Colonic mucosa (tissue), 4 donors: Measurements from ENCODE around the gene TUT7. TPM values are rescaled to one million over a fixed set of nuclear protein-coding genes. Genes with fewer than 3 reads are reported as not detected.
"Not testable (repeated sequence)": the region's sequence is repeated elsewhere in the genome, so short reads cannot be mapped to it uniquely, and the experiment has no call there.

Source experiments
- DNase-seq: peaks from one replicate; pipeline ENCODE4 v3.0.0-alpha.2; 2020
- H3K27ac ChIP-seq: fragments of 200-600 bp; one replicate; pipeline ENCODE4 v1.8.0; 2021
- H3K27me3 ChIP-seq: fragments of 200-600 bp; one replicate; pipeline ENCODE4 v1.8.0; 2021
- H3K36me3 ChIP-seq: fragments of 200-600 bp; one replicate; pipeline ENCODE4 v1.8.0; 2021
- H3K4me1 ChIP-seq: fragments of 200-600 bp; one replicate; pipeline ENCODE4 v1.8.0; 2021; ENCODE audit warnings: mild to moderate bottlenecking
- H3K4me3 ChIP-seq: fragments of 200-600 bp; one replicate; pipeline ENCODE4 v1.8.0; 2021
- H3K9ac ChIP-seq, 2 donors: one replicate each; pipeline ENCODE4 v1.7.0; 2013; ENCODE audit warnings: control low read depth in 2 of 2, low read depth in 2 of 2, low read length in 2 of 2
- H3K9me3 ChIP-seq: fragments of 200-600 bp; one replicate; pipeline ENCODE4 v1.8.0; 2021
- CTCF ChIP-seq: fragments of 200-600 bp; IDR thresholded peaks from one replicate; pipeline ENCODE4 v1.8.0; 2022; ENCODE audit warnings: antibody characterized with exemption, mild to moderate bottlenecking
- intact Hi-C: fragments of 100-400 bp; cut with DNase I; formaldehyde crosslinking; loops from one replicate; pipeline ENCODE4 v1.14.1; 2022
- total RNA-seq, 2 donors: library from RNA; stranded (reverse); fragmentation: NEBNext Ultra II Directional in 1 of 2; extraction: Animal tissue kit (Norgen Biotek cat#: 25700) in 1 of 2; gene quantifications; one replicate each; pipeline ENCODE4 v1.2.1, GENCODE V29; 2021
- donor health status: healthy.
- donor health status: DM: no; HTN: no; CAD: no.
- donor health status: DM: no; HTN: no; CAD: no.

Gene TUT7
- total RNA-seq, 2 donors from 2014 or later, result 31.5 to 42.4 TPM

GRCh38 chr9:86301686-86302085, 52.5 kb downstream of the TUT7 start:
- H3K9ac ChIP-seq, result no peak overlapping the region
- H3K27me3 ChIP-seq, result no peaks in the 10 kb centered on the region
- intact Hi-C loops, result loop anchor here (5.0 kb wide), 1 partner anchor 36 kb away; no protein-coding TSS in a partner anchor

GRCh38 chr9:86300701-86301100, 53.5 kb downstream of the TUT7 start:
- no peak for TF ChIP-seq CTCF
- H3K36me3 ChIP-seq, result peaks cover 8% of the 10 kb centered on the region
- intact Hi-C loops, result loop anchor here (5.0 kb wide), 1 partner anchor 37 kb away; no protein-coding TSS in a partner anchor
- H3K4me1 ChIP-seq, result no peaks in the 10 kb centered on the region
- H3K9ac ChIP-seq, result no peak overlapping the region
- H3K9me3 ChIP-seq, result no peaks in the 10 kb centered on the region
- no peak overlapping the region for H3K27ac ChIP-seq
- no peaks in the 10 kb centered on the region for H3K27me3 ChIP-seq
- DNase-seq, result no peak
- no peak overlapping the region for H3K4me3 ChIP-seq

More at GRCh38 chr9:86301686-86302085, 52.5 kb downstream of the TUT7 start:
- no peak for TF ChIP-seq CTCF
- H3K27ac ChIP-seq, result no peak overlapping the region
- H3K4me1 ChIP-seq, result no peaks in the 10 kb centered on the region
- H3K36me3 ChIP-seq, result peaks cover 8% of the 10 kb centered on the region
- no peaks in the 10 kb centered on the region for H3K9me3 ChIP-seq
- H3K4me3 ChIP-seq, result no peak overlapping the region
- no peak for DNase-seq

GRCh38 chr9:86298873-86299272, 55.3 kb downstream of the TUT7 start:
- intact Hi-C loops, result no loop called here
- DNase-seq, result no peak
- no peaks in the 10 kb centered on the region for H3K9me3 ChIP-seq
- no peak overlapping the region for H3K9ac ChIP-seq
- H3K36me3 ChIP-seq, result peaks cover 8% of the 10 kb centered on the region
- no peaks in the 10 kb centered on the region for H3K27me3 ChIP-seq
- H3K27ac ChIP-seq, result no peak overlapping the region
- H3K4me3 ChIP-seq, result no peak overlapping the region
- no peak for TF ChIP-seq CTCF
- no peaks in the 10 kb centered on the region for H3K4me1 ChIP-seq

- H3K27me3 ChIP-seq, H3K9me3 ChIP-seq, H3K36me3 ChIP-seq, intact Hi-C loops, H3K9ac ChIP-seq, H3K27ac ChIP-seq, H3K4me3 ChIP-seq, DNase-seq, H3K4me1 ChIP-seq: not testable (repeated sequence)
Observed at GRCh38 chr9:86290341-86290740, 63.9 kb downstream of the TUT7 start.

GRCh38 chr9:86288499-86289198, 65.6 kb downstream of the TUT7 start:
- DNase-seq, result no peak
- Histone ChIP-seq H3K4me1 (no peaks in the 10 kb centered on the region), H3K27me3 (no peaks in the 10 kb centered on the region), H3K36me3 (no peaks in the 10 kb centered on the region), H3K9ac (no peak overlapping the region), H3K4me3 (no peak overlapping the region), H3K27ac (no peak overlapping the region), H3K9me3 (no peaks in the 10 kb centered on the region)
- intact Hi-C loops, result no loop called here
- TF ChIP-seq CTCF, result no peak

- Histone ChIP-seq H3K9ac (no peak overlapping the region), H3K27ac (no peak overlapping the region), H3K27me3 (no peaks in the 10 kb centered on the region), H3K4me1 (no peaks in the 10 kb centered on the region), H3K4me3 (no peak overlapping the region), H3K36me3 (no peaks in the 10 kb centered on the region), H3K9me3 (no peaks in the 10 kb centered on the region)
- intact Hi-C loops, result no loop called here
- DNase-seq, result no peak
- TF ChIP-seq CTCF, result no peak
Observed at GRCh38 chr9:86287013-86287412, 67.2 kb downstream of the TUT7 start.
